Fibroblast of lung (primary cell): Measurements from ENCODE around the gene MCF2L2. TPM values are rescaled to one million over a fixed set of nuclear protein-coding genes. Genes with fewer than 3 reads are reported as not detected.
"Not testable (repeated sequence)": the region's sequence is repeated elsewhere in the genome, so short reads cannot be mapped to it uniquely, and the experiment has no call there.

Experiments used
- DNase-seq, 2 donors: peaks; one replicate each; pipeline versions ENCODE4 v3.0.0 to v3.0.0-alpha.2; 2010; ENCODE audit warnings: low read depth in 2 of 2
- H2AFZ ChIP-seq: 2 replicates; pipeline ENCODE4 v1.5.1; 2012; ENCODE audit warnings: low read length, control low read depth, inconsistent platforms
- H3K27ac ChIP-seq: 2 replicates; pipeline ENCODE4 v1.5.1; 2011; ENCODE audit warnings: low read length, control low read depth; ENCODE audit not compliant: insufficient read depth
- H3K27me3 ChIP-seq: 2 replicates; pipeline ENCODE4 v1.5.1; 2011; ENCODE audit warnings: mild to moderate bottlenecking, low read length; ENCODE audit not compliant: control insufficient read depth, insufficient read depth
- H3K36me3 ChIP-seq: 2 replicates; pipeline ENCODE4 v1.5.1; 2011; ENCODE audit warnings: low read length; ENCODE audit not compliant: control insufficient read depth, insufficient read depth
- H3K4me1 ChIP-seq: 2 replicates; pipeline ENCODE4 v1.5.1; 2011; ENCODE audit warnings: low read length; ENCODE audit not compliant: control insufficient read depth, insufficient read depth; ENCODE audit errors: extremely low read depth
- H3K4me2 ChIP-seq: 2 replicates; pipeline ENCODE4 v1.5.1; 2011; ENCODE audit warnings: low read length, control low read depth; ENCODE audit not compliant: insufficient read depth; ENCODE audit errors: extremely low read depth
- H3K4me3 ChIP-seq, 4 experiments: fragments of 200-600 bp in 1 of 4; sonication (generic) in 1 of 4; replicated peaks in 1 of 4; 2 replicates each; pipeline ENCODE4 v1.5.1; 2011 to 2016; ENCODE audit warnings: low read length in 4 of 4, low read depth in 3 of 4, mild to moderate bottlenecking in 3 of 4, control low read depth in 2 of 4, inconsistent platforms in 1 of 4, mixed read lengths in 1 of 4; ENCODE audit not compliant: insufficient read depth in 1 of 4; ENCODE audit errors: control extremely low read depth in 1 of 4
- H3K79me2 ChIP-seq: 2 replicates; pipeline ENCODE4 v1.5.1; 2012; ENCODE audit warnings: mild to moderate bottlenecking, low read length, inconsistent platforms; ENCODE audit not compliant: control insufficient read depth, insufficient read depth
- H3K9ac ChIP-seq: 2 replicates; pipeline ENCODE4 v1.5.1; 2011; ENCODE audit warnings: mild to moderate bottlenecking, low read length, control low read depth; ENCODE audit not compliant: insufficient read depth
- H3K9me3 ChIP-seq: 2 replicates; pipeline ENCODE4 v1.5.1; 2012; ENCODE audit warnings: low read depth, low read length; ENCODE audit not compliant: control insufficient read depth, insufficient read depth
- H4K20me1 ChIP-seq: 2 replicates; pipeline ENCODE4 v1.5.1; 2011; ENCODE audit warnings: low read length; ENCODE audit not compliant: control insufficient read depth, insufficient read depth; ENCODE audit errors: extremely low read depth
- CTCF ChIP-seq, 2 donors: IDR thresholded peaks in 1 of 2; conservative IDR thresholded peaks in 1 of 2; 1 replicate in 1 of 2; 2 replicates in 1 of 2; pipeline ENCODE4 v1.5.1; 2011 to 2012; ENCODE audit warnings: low read length in 2 of 2, control low read depth in 1 of 2, inconsistent platforms in 1 of 2, low read depth in 1 of 2, mild to moderate bottlenecking in 1 of 2
- EZH2 ChIP-seq: IDR thresholded peaks from 2 replicates; pipeline ENCODE4 v1.5.1; 2012; ENCODE audit warnings: low read length, control low read depth, mild to moderate bottlenecking; ENCODE audit errors: missing control alignments
- polyA minus RNA-seq: library from RNA; depleted of rRNA, polyadenylated mRNA; stranded (reverse); fragments of >200 nt; gene quantifications from 2 replicates; pipeline ENCODE4 v1.2.3, GENCODE V29; 2011; ENCODE audit warnings: low replicate concordance
- polyA plus RNA-seq, 2 donors: library from polyadenylated mRNA; depleted of rRNA in 1 of 2; stranded (reverse) in 1 of 2; unstranded in 1 of 2; fragments of >200 nt; gene quantifications; 2 replicates each; pipeline ENCODE4 v1.2.1, GENCODE V29; 2011 to 2012; ENCODE audit warnings: missing spikeins in 1 of 2
- total RNA-seq: library from RNA; depleted of rRNA; stranded (reverse); fragments of >200 nt; gene quantifications from 2 replicates; pipeline ENCODE4 v1.2.1, GENCODE V29; 2014

MCF2L2 gene
- under 0.01 TPM in 2 replicates for total RNA-seq
- polyA plus RNA-seq: 0.05 and 0.08 TPM in 2 replicates
- 0.08 TPM in 1 of 2 replicates, not detected in the other for polyA plus RNA-seq (2012)
- not detected in 2 replicates for polyA minus RNA-seq

GRCh38 chr3:183428447-183429211 lies at the start of gene MCF2L2:
Gene MCF2L2, minus strand, starts transcription at chr3:183428619. Its CDS starts 642 bp downstream, at chr3:183427977.
- peak within 1 kb of the TSS; percentile 92 for H3K4me2 ChIP-seq

GRCh38 chr3:183477801-183478456 lies 49.5 kb upstream of the MCF2L2 start:
- no peaks in the 10 kb centered on the region for H3K4me1 ChIP-seq
- no peaks in the 10 kb centered on the region for H3K9me3 ChIP-seq
- H3K36me3 ChIP-seq: no peaks in the 10 kb centered on the region
- no peak overlapping the region for H3K27ac ChIP-seq
- no peak overlapping the region for H2AFZ ChIP-seq
- H3K4me2 ChIP-seq: no peak overlapping the region
- H3K79me2 ChIP-seq: no peaks in the 10 kb centered on the region
- TF ChIP-seq CTCF (conservative IDR thresholded peaks at IDR 0.05 in 1 of 2, IDR thresholded peaks at IDR 0.05 in 1 of 2; ENCODE audit: low read depth in 1 of 2, low read length in 2 of 2) (no peak), EZH2 (no peak)
- H3K27me3 ChIP-seq: peaks cover 3% of the 10 kb centered on the region
- DNase-seq: no peak
- no peak overlapping the region for H3K9ac ChIP-seq
- H4K20me1 ChIP-seq: no peaks in the 10 kb centered on the region
- no peak overlapping the region for H3K4me3 ChIP-seq

More at GRCh38 chr3:183428447-183429211, at the start of gene MCF2L2:
- Histone ChIP-seq H2AFZ (peak within 1 kb of the TSS; percentile 55), H3K27me3 (peaks cover 22% of the 10 kb centered on the region), H3K9me3 (no peaks in the 10 kb centered on the region), H3K4me1 (no peaks in the 10 kb centered on the region), H3K4me3 (peak within 1 kb of the TSS; percentile 47 to 67 (median 57)), H4K20me1 (no peaks in the 10 kb centered on the region), H3K27ac (no peak within 1 kb of the TSS), H3K9ac (peak within 1 kb of the TSS; percentile 30), H3K36me3 (no peaks in the 10 kb centered on the region), H3K79me2 (no peaks in the 10 kb centered on the region)
- TF ChIP-seq EZH2: peak; percentile 66
- TF ChIP-seq CTCF (conservative IDR thresholded peaks at IDR 0.05 in 1 of 2, IDR thresholded peaks at IDR 0.05 in 1 of 2; ENCODE audit: low read depth in 1 of 2, low read length in 2 of 2): no peak
- peak in 1 of 2 donors; percentile 24 for DNase-seq

GRCh38 chr3:183475764-183476162 lies 47.3 kb upstream of the MCF2L2 start:
- H3K4me3 ChIP-seq, H3K4me2 ChIP-seq, H2AFZ ChIP-seq, H3K9me3 ChIP-seq, DNase-seq, H3K9ac ChIP-seq, H3K79me2 ChIP-seq, H3K36me3 ChIP-seq, H4K20me1 ChIP-seq, H3K27ac ChIP-seq, H3K27me3 ChIP-seq, H3K4me1 ChIP-seq: not testable (repeated sequence)
